Activated CD8-positive, alpha-beta memory T cell treated with anti-CD3 and anti-CD28 coated beads, Interleukin-2, amount 50 U/mL, for 1 hour (primary cell): ENCODE measurements around the gene CSNK2A2.

Source experiments
- DNase-seq: peaks from one replicate; pipeline ENCODE4 v3.0.0-alpha.2; 2020; ENCODE audit errors: extremely low read depth

The CSNK2A2 gene

GRCh38 chr16:58138852-58139251 lies 59.1 kb downstream of the CSNK2A2 start:
- DNase-seq = no peak

GRCh38 chr16:58137581-58137980 lies 60.3 kb downstream of the CSNK2A2 start:
- DNase-seq = no peak

GRCh38 chr16:58129097-58129936 lies 68.6 kb downstream of the CSNK2A2 start, which contains the start of gene CFAP20:
TSS of gene CFAP20 (minus strand) at chr16:58129381. CDS start at chr16:58129115, 266 bp downstream.
- peak; percentile 95 for DNase-seq

GRCh38 chr16:58128711-58129096 lies 69.2 kb downstream of the CSNK2A2 start:
- DNase-seq = no peak

- no peak for DNase-seq
Observed at GRCh38 chr16:58128181-58128631, 69.7 kb downstream of the CSNK2A2 start.

GRCh38 chr16:58127634-58128033 lies 70.3 kb downstream of the CSNK2A2 start:
- DNase-seq = no peak

GRCh38 chr16:58127033-58127556 lies 70.8 kb downstream of the CSNK2A2 start:
- DNase-seq = no peak

- no peak for DNase-seq
Observed at GRCh38 chr16:58126451-58126961, 71.4 kb downstream of the CSNK2A2 start.

- no peak for DNase-seq
Observed at GRCh38 chr16:58125781-58126335, 72.0 kb downstream of the CSNK2A2 start.

GRCh38 chr16:58125041-58125440 lies 72.9 kb downstream of the CSNK2A2 start:
- DNase-seq = no peak

GRCh38 chr16:58124601-58124915 lies 73.3 kb downstream of the CSNK2A2 start:
- DNase-seq = no peak

- no peak for DNase-seq
Observed at GRCh38 chr16:58123896-58124600, 73.9 kb downstream of the CSNK2A2 start.

GRCh38 chr16:58121132-58121531 lies 76.8 kb downstream of the CSNK2A2 start:
- DNase-seq = no peak

GRCh38 chr16:58120234-58120633 lies 77.7 kb downstream of the CSNK2A2 start:
- DNase-seq = no peak

- no peak for DNase-seq
Observed at GRCh38 chr16:58119509-58119845, 78.4 kb downstream of the CSNK2A2 start.

GRCh38 chr16:58118801-58119508 lies 79.0 kb downstream of the CSNK2A2 start:
- no peak for DNase-seq

GRCh38 chr16:58116529-58116928 lies 81.4 kb downstream of the CSNK2A2 start:
- DNase-seq = no peak

- no peak for DNase-seq
Observed at GRCh38 chr16:58116081-58116480, 81.8 kb downstream of the CSNK2A2 start.

- DNase-seq = no peak
Observed at GRCh38 chr16:58114827-58115825, 82.8 kb downstream of the CSNK2A2 start.

GRCh38 chr16:58111302-58111627 lies 86.6 kb downstream of the CSNK2A2 start:
- no peak for DNase-seq
